ENCODE data around the gene CUTA.

DNA sequence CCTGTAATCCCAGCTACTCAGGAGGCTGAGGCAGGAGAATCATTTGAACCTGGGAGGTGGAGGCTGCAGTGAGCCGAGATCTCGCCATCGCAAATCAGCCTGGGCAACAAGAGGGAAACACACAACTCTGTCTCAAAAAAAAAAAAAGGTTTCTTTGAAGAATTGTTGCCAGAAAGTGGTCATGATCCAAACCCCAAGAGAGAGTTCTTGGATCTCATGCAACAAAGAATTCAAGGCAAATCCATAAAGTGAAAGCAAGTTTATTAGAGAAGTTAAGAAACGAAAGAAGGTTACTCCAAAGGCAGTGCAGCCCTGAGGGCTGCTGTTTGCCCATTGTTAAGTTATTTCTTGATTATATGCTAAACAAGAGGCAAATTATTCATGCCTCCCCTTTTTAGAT is 40.7 kb downstream of the CUTA start:
- TF ChIP-seq, protein P1, sequence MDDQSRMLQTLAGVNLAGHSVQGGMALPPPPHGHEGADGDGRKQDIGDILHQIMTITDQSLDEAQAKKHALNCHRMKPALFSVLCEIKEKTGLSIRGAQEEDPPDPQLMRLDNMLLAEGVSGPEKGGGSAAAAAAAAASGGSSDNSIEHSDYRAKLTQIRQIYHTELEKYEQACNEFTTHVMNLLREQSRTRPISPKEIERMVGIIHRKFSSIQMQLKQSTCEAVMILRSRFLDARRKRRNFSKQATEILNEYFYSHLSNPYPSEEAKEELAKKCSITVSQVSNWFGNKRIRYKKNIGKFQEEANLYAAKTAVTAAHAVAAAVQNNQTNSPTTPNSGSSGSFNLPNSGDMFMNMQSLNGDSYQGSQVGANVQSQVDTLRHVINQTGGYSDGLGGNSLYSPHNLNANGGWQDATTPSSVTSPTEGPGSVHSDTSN (CRISPR knock-in tag; IDR thresholded peaks at IDR 0.05; ENCODE audit: borderline replicate concordance), result no peak
- TF ChIP-seq NPAS2 (CRISPR knock-in tag; IDR thresholded peaks at IDR 0.05; ENCODE audit: borderline replicate concordance) (no peak), STAG1 (CRISPR knock-in tag; IDR thresholded peaks at IDR 0.05) (no peak), ZFX (CRISPR knock-in tag; IDR thresholded peaks at IDR 0.05; ENCODE audit: low read depth) (no peak), RAD21 (CRISPR knock-in tag; IDR thresholded peaks at IDR 0.05) (no peak), RBFOX2 (IDR thresholded peaks at IDR 0.05; ENCODE audit: low read depth, low read length) (no peak), TBP (CRISPR knock-in tag; IDR thresholded peaks at IDR 0.05) (no peak), HDAC1 (CRISPR knock-in tag; IDR thresholded peaks at IDR 0.05) (no peak), SETDB1 (CRISPR knock-in tag; IDR thresholded peaks at IDR 0.05; ENCODE audit: borderline replicate concordance) (no peak)
- TF ChIP-seq, protein P2, sequence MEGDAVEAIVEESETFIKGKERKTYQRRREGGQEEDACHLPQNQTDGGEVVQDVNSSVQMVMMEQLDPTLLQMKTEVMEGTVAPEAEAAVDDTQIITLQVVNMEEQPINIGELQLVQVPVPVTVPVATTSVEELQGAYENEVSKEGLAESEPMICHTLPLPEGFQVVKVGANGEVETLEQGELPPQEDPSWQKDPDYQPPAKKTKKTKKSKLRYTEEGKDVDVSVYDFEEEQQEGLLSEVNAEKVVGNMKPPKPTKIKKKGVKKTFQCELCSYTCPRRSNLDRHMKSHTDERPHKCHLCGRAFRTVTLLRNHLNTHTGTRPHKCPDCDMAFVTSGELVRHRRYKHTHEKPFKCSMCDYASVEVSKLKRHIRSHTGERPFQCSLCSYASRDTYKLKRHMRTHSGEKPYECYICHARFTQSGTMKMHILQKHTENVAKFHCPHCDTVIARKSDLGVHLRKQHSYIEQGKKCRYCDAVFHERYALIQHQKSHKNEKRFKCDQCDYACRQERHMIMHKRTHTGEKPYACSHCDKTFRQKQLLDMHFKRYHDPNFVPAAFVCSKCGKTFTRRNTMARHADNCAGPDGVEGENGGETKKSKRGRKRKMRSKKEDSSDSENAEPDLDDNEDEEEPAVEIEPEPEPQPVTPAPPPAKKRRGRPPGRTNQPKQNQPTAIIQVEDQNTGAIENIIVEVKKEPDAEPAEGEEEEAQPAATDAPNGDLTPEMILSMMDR (CRISPR knock-in tag; IDR thresholded peaks at IDR 0.05), result no peak
- TF ChIP-seq, protein P3, sequence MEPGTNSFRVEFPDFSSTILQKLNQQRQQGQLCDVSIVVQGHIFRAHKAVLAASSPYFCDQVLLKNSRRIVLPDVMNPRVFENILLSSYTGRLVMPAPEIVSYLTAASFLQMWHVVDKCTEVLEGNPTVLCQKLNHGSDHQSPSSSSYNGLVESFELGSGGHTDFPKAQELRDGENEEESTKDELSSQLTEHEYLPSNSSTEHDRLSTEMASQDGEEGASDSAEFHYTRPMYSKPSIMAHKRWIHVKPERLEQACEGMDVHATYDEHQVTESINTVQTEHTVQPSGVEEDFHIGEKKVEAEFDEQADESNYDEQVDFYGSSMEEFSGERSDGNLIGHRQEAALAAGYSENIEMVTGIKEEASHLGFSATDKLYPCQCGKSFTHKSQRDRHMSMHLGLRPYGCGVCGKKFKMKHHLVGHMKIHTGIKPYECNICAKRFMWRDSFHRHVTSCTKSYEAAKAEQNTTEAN (CRISPR knock-in tag; conservative IDR thresholded peaks at IDR 0.05), result no peak

Measured in HepG2 (cell line).